Retinal pigment epithelial cell (primary cell): ENCODE data around the gene NCAPD2.
A peak's percentile ranks its signal among the peaks of the same experiment; 100 is the strongest.
"Not testable (repeated sequence)": the region's sequence is repeated elsewhere in the genome, so short reads cannot be mapped to it uniquely, and the experiment has no call there.

ENCODE experiments used
- DNase-seq: peaks from one replicate; pipeline ENCODE4 v3.0.0-alpha.2; 2010; ENCODE audit warnings: low read depth
- H3K4me3 ChIP-seq: 2 replicates; pipeline ENCODE4 v1.5.1; 2011; ENCODE audit warnings: mild to moderate bottlenecking, low read length, control low read depth, moderate library complexity
- TF ChIP-seq, protein P1 (sequence below): conservative IDR thresholded peaks from 2 replicates; pipeline ENCODE4 v1.5.1; 2011; ENCODE audit warnings: low read depth, low read length, control low read depth, inconsistent platforms

The NCAPD2 gene

DNA sequence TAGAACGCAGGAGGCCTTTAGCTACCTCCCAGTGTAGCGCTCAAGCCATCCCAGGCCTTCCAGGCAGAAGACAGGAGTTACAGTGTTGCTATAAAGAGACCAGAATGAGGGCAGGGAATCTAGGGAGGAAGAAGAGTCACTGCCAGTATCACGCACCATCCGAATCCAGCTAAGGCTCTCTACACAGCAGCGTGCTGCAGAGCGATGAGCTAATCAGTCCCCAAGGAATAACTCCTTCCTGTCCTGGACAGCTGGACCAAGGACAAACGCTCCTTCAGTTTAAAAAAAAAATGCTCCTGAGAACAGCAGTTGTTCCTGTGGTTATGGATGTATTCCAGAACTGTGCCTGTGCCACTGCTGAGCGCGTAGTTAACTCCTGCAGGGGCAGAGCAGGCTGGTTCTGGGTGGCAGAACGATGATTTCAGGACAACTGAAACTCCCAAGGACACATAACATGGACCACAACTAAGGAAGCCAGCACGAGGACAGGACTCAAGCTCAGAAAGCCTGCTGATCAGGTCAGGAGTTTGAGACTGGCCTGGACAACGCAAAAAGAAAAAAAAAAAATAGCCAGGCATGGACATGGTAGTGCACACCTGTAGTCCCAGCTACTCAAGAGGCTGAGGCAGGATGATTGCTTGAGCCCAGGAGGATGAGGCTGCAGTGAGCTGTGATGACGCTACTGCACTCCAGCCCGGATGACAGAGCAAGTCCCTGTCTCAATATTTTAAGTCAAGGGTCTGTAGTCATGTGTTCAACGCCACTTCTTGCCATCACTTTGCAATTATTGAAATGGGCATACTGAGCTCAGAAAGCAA lies 59.4 kb downstream of the NCAPD2 start:
- TF ChIP-seq, protein P1, sequence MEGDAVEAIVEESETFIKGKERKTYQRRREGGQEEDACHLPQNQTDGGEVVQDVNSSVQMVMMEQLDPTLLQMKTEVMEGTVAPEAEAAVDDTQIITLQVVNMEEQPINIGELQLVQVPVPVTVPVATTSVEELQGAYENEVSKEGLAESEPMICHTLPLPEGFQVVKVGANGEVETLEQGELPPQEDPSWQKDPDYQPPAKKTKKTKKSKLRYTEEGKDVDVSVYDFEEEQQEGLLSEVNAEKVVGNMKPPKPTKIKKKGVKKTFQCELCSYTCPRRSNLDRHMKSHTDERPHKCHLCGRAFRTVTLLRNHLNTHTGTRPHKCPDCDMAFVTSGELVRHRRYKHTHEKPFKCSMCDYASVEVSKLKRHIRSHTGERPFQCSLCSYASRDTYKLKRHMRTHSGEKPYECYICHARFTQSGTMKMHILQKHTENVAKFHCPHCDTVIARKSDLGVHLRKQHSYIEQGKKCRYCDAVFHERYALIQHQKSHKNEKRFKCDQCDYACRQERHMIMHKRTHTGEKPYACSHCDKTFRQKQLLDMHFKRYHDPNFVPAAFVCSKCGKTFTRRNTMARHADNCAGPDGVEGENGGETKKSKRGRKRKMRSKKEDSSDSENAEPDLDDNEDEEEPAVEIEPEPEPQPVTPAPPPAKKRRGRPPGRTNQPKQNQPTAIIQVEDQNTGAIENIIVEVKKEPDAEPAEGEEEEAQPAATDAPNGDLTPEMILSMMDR: no peak
- no peak overlapping the region for H3K4me3 ChIP-seq
- DNase-seq: no peak

DNA sequence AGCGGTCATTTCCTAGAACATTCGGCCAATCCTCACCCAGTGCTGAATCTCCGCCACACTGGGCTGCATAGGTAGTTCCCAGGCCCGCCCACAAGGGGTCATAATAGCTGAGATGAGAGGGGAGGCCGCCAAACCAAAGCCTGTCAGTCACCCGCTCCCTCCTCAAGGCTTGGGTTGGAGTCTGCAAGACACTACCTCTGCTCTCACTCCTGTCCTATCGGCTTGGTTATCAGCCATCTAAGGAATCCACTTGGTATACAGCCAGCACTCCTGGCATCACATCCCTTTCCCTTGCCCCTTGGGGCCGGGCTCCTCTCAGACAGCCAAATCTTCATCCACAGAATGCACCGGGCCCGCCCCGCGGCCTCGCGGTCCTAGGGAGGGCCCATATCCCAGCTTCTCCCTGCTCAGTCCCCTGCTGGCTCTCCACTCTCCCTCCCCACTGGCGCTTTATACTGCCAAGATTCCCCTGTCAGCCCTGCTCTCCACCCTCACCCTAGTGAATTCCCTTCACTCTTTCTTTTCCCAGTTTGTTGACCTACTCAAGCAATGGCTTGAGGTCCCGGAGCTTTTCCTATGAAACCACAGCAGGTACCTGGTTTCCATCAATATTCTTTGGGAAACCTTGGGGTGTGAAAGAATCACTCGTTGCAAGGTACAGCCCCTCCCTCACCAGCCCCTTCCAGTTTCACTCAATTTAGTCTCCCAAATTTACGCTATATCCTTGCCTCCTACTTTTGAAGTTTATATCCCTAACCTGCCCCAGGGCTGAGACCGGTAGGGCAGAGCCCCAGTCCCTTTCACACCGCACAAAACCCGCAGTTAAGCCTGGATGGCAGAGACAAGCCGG lies 60.5 kb downstream of the NCAPD2 start:
- TF ChIP-seq, protein P1: peak; percentile 80
- peak overlapping the region; percentile 78 for H3K4me3 ChIP-seq
- no peak for DNase-seq

DNA sequence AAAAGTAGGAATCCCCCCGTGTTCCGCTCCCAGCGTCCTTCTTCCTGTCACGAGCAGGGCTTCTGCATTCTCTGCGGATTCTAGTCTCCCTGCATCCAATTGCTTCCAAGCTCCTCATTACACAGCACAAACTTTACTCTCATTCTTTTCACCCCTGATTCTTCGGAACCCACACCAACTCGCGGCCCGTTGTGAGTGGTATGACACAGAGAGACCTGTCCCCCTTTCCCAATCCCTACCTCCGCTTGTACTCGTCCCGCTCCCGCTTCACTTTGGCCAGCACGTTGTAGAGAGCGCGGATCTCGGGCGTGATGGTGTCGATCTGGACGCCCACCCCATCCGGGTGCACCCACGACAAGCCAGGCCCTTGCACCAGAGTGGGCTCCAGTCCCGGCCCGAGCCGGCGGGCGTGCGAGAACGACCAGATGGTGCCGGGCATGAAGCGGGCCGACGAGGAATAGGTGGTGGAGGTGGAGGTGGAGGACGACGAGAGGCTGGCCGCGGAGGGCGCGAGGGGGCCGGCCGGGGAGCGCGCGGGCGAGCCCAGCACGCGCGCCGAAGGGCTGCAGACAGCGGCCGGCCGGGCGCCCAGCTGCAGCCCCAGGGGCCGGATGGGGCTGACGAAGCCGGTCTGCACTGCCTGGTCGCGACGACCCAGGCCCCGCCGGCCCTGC lies 61.3 kb downstream of the NCAPD2 start:
- TF ChIP-seq, protein P1: no peak
- DNase-seq: no peak

DNA sequence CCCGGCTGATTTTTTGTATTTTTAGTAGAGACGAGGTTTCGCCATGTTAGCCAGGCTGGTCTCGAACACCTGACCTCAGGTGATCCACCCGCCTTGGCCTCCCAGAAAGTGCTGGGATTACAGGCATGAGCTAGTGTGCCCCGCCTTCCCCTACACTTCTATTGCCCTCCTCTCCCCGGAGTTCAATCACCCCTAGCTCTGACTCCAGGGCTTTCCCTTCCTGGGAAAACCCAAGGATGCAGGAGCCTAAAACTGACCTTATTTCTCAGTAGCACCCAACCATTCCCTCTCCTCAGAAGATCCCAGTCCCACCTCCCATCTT lies 62.6 kb downstream of the NCAPD2 start:
- not testable (repeated sequence) for DNase-seq, H3K4me3 ChIP-seq

More for the DNA sequence above, 61.3 kb downstream of the NCAPD2 start:
- H3K4me3 ChIP-seq: peak overlapping the region; percentile 78

DNA sequence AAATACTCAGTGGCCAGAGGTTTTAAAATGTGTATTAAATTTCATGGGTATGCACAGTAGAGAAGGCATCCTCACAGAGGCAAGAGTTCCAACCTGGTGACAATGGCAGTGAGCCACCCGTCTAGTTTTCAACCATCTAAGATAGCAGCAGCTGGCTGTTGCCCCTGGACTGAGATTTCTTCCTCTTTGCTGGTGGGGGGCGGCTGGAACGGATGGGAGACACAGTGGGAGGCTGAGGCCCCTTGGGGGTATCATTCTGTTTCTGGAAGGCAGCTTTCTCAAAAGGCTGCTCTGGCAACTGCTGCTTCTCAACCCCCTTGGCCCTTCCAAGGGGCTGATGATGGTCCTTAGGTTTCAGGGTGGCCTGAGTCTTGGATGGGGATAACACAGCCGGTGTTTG lies 63.0 kb downstream of the NCAPD2 start:
- TF ChIP-seq, protein P1: no peak
- H3K4me3 ChIP-seq: no peak overlapping the region
- DNase-seq: no peak

DNA sequence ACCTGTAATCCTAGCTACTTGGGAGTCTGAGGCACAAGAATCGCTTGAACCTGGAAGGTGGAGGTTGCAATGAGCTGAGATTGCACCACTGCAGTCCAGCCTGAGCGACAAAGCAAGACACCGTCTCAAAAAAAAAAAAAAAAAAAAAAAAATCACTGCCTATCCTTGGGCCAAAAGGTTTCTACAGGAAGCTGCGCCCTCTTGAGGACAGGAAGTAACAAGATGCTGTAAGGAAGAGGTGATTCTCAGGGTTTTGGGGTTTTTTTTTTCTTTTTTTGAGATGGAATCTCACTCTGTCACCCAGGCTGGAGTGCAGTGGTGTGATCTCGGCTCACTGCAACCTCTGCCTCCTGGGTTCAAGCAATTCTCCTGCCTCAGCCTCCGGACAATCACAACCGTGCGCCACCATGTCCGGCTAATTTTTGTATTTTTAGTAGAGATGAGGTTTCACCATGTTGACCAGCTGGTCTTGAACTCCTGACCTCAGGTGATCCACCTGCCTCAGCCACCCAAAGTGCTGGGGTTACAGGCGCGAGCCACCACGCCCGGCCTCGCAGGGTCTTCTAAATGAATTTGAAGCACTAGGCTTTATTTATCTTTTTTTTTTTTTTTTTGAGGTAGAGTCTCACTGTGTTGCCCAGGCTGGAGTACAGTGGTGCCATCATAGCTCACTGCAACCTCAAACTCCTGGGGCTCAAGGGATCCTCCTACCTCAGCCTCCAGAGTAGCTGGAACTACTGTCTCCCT lies 64.3 kb downstream of the NCAPD2 start:
- not testable (repeated sequence) for DNase-seq

More for the DNA sequence above, 64.3 kb downstream of the NCAPD2 start:
- H3K4me3 ChIP-seq: not testable (repeated sequence)
- TF ChIP-seq, protein P1: peak; percentile 64
